Measurements from ENCODE around the gene CRKL. TPM values are rescaled to one million over a fixed set of nuclear protein-coding genes. Genes with fewer than 3 reads are reported as not detected.

The CRKL gene
- total RNA-seq, 1 donor from 2014 or later, result 55.5 TPM

- DNase-seq (ENCODE audit: low spot score), result peak; percentile 56
Observed at GRCh38 chr22:20946080-20946986, 29.1 kb downstream of the CRKL start.

GRCh38 chr22:20946991-20947390, 29.8 kb downstream of the CRKL start:
- intact Hi-C loops (cut with DNase I), result no loop called here
- DNase-seq (ENCODE audit: low spot score), result no peak

More at GRCh38 chr22:20946080-20946986, 29.1 kb downstream of the CRKL start:
- intact Hi-C loops (cut with DNase I), result no loop called here

GRCh38 chr22:20948450-20948849, 31.2 kb downstream of the CRKL start:
- no peak for DNase-seq (ENCODE audit: low spot score)
- intact Hi-C loops (cut with DNase I), result loop anchor here (2.0 kb wide), 1 partner anchor 18 kb away; no protein-coding TSS in a partner anchor

GRCh38 chr22:20948989-20949388, 31.8 kb downstream of the CRKL start:
- intact Hi-C loops (cut with DNase I), result loop anchor here (2.0 kb wide), 1 partner anchor 18 kb away; no protein-coding TSS in a partner anchor
- peak; percentile 51 for DNase-seq (ENCODE audit: low spot score)

GRCh38 chr22:20949698-20950183, 32.5 kb downstream of the CRKL start:
- no peak for DNase-seq (ENCODE audit: low spot score)
- intact Hi-C loops (cut with DNase I), result loop anchor here (2.0 kb wide), 1 partner anchor 19 kb away; no protein-coding TSS in a partner anchor

GRCh38 chr22:20951151-20951931, 34.1 kb downstream of the CRKL start:
- DNase-seq (ENCODE audit: low spot score), result no peak
- intact Hi-C loops (cut with DNase I), result no loop called here

- no peak for DNase-seq (ENCODE audit: low spot score)
- intact Hi-C loops (cut with DNase I), result no loop called here
Observed at GRCh38 chr22:20951932-20952380, 34.7 kb downstream of the CRKL start.

- intact Hi-C loops (cut with DNase I), result no loop called here
- no peak for DNase-seq (ENCODE audit: low spot score)
Observed at GRCh38 chr22:20952544-20953341, 35.5 kb downstream of the CRKL start.

- no peak for DNase-seq (ENCODE audit: low spot score)
- intact Hi-C loops (cut with DNase I), result no loop called here
Observed at GRCh38 chr22:20953342-20953608, 36.1 kb downstream of the CRKL start.

- no peak for DNase-seq (ENCODE audit: low spot score)
- intact Hi-C loops (cut with DNase I), result no loop called here
Observed at GRCh38 chr22:20953668-20954500, 36.7 kb downstream of the CRKL start.

- no peak for DNase-seq (ENCODE audit: low spot score)
- intact Hi-C loops (cut with DNase I), result no loop called here
Observed at GRCh38 chr22:20955548-20955947, 38.3 kb downstream of the CRKL start.

GRCh38 chr22:20956258-20957101, 39.3 kb downstream of the CRKL start:
- no peak for DNase-seq (ENCODE audit: low spot score)
- intact Hi-C loops (cut with DNase I), result no loop called here

- intact Hi-C loops (cut with DNase I), result no loop called here
- DNase-seq (ENCODE audit: low spot score), result no peak
Observed at GRCh38 chr22:20957102-20957682, 40.0 kb downstream of the CRKL start.

GRCh38 chr22:20957683-20958431, 40.6 kb downstream of the CRKL start:
- intact Hi-C loops (cut with DNase I), result no loop called here
- no peak for DNase-seq (ENCODE audit: low spot score)

GRCh38 chr22:20959578-20960461, 42.6 kb downstream of the CRKL start:
- no peak for DNase-seq (ENCODE audit: low spot score)
- intact Hi-C loops (cut with DNase I), result no loop called here

- DNase-seq (ENCODE audit: low spot score), result no peak
- intact Hi-C loops (cut with DNase I), result no loop called here
Observed at GRCh38 chr22:20960609-20961008, 43.4 kb downstream of the CRKL start.
